ENCODE data around the gene INPP5F. TPM values are rescaled to one million over a fixed set of nuclear protein-coding genes. Genes with fewer than 3 reads are reported as not detected.

Gene INPP5F
- total RNA-seq, result 9.6 and 10.6 TPM in 2 replicates

GRCh38 chr10:119725828-119726675, at the start of gene INPP5F:
TSS of gene INPP5F (plus strand) at chr10:119726050. CDS start at chr10:119726263, 213 bp downstream.
- intact Hi-C loops (cut with micrococcal nuclease), result loop anchor here (1.0 to 10.0 kb wide), 8 partner anchors 21 to 651 kb away; partner anchors contain the start of genes BAG3, MCMBP and RGS10

- intact Hi-C loops (cut with micrococcal nuclease), result no loop called here
Measured at GRCh38 chr10:119677126-119677525, 48.7 kb upstream of the INPP5F start.

- intact Hi-C loops (cut with micrococcal nuclease), result no loop called here
Measured at GRCh38 chr10:119677904-119678755, 47.7 kb upstream of the INPP5F start.

- intact Hi-C loops (cut with micrococcal nuclease), result no loop called here
Measured at GRCh38 chr10:119679480-119679829, 46.4 kb upstream of the INPP5F start.

- intact Hi-C loops (cut with micrococcal nuclease), result no loop called here
Measured at GRCh38 chr10:119680050-119680449, 45.8 kb upstream of the INPP5F start.

- intact Hi-C loops (cut with micrococcal nuclease), result no loop called here
Measured at GRCh38 chr10:119680650-119681081, 45.2 kb upstream of the INPP5F start.

- intact Hi-C loops (cut with micrococcal nuclease), result loop anchor here (1.0 to 2.0 kb wide), 4 partner anchors 18 to 650 kb away; partner anchors contain the start of gene INPP5F
Measured at GRCh38 chr10:119686465-119687191, 39.2 kb upstream of the INPP5F start.

- intact Hi-C loops (cut with micrococcal nuclease), result loop anchor here (2.0 kb wide), 2 partner anchors 17 to 649 kb away; no protein-coding TSS in a partner anchor
Measured at GRCh38 chr10:119687192-119688032, 38.4 kb upstream of the INPP5F start.

- intact Hi-C loops (cut with micrococcal nuclease), result no loop called here
Measured at GRCh38 chr10:119688033-119688508, 37.8 kb upstream of the INPP5F start.

- intact Hi-C loops (cut with micrococcal nuclease), result no loop called here
Measured at GRCh38 chr10:119689016-119689580, 36.8 kb upstream of the INPP5F start.

GRCh38 chr10:119691726-119692125, 34.1 kb upstream of the INPP5F start:
- intact Hi-C loops (cut with micrococcal nuclease), result no loop called here

GRCh38 chr10:119693262-119693957, 32.4 kb upstream of the INPP5F start:
- intact Hi-C loops (cut with micrococcal nuclease), result no loop called here

GRCh38 chr10:119694608-119695007, 31.2 kb upstream of the INPP5F start:
- intact Hi-C loops (cut with micrococcal nuclease), result no loop called here

- intact Hi-C loops (cut with micrococcal nuclease), result no loop called here
Measured at GRCh38 chr10:119700321-119700954, 25.4 kb upstream of the INPP5F start.

GRCh38 chr10:119701861-119702260, 24.0 kb upstream of the INPP5F start:
- intact Hi-C loops (cut with micrococcal nuclease), result no loop called here

GRCh38 chr10:119702583-119702982, 23.3 kb upstream of the INPP5F start:
- intact Hi-C loops (cut with micrococcal nuclease), result no loop called here

GRCh38 chr10:119703903-119704508, 21.8 kb upstream of the INPP5F start:
- intact Hi-C loops (cut with micrococcal nuclease), result loop anchor here (2.0 kb wide), 1 partner anchor 17 kb away; no protein-coding TSS in a partner anchor

GRCh38 chr10:119705434-119705831, 20.4 kb upstream of the INPP5F start:
- intact Hi-C loops (cut with micrococcal nuclease), result loop anchor here (1.0 to 2.0 kb wide), 2 partner anchors 19 to 20 kb away; no protein-coding TSS in a partner anchor

All from T-helper 2 cell treated with Interferon-gamma antibody and Interleukin-4, amounts not matched to agents 100 ng/mL and 5 ng/mL, for 36 hours (primary cell).